ENCODE results near the gene PDZD11. TPM values are rescaled to one million over a fixed set of nuclear protein-coding genes. Genes with fewer than 3 reads are reported as not detected.
"Not testable (repeated sequence)": the region's sequence is repeated elsewhere in the genome, so short reads cannot be mapped to it uniquely, and the experiment has no call there.

Gene PDZD11
- total RNA-seq, 1 experiment from 2014 or later, result 102 TPM

GRCh38 chrX:70247252-70247651 is 42.5 kb downstream of the PDZD11 start:
- ChIA-PET POLR2A (no interaction called here), CTCF (no interaction called here)
- no peak overlapping the region for H3K4me3 ChIP-seq (ENCODE audit: low read depth in 2 of 2, low read length in 2 of 2)
- TF ChIP-seq, protein P1, sequence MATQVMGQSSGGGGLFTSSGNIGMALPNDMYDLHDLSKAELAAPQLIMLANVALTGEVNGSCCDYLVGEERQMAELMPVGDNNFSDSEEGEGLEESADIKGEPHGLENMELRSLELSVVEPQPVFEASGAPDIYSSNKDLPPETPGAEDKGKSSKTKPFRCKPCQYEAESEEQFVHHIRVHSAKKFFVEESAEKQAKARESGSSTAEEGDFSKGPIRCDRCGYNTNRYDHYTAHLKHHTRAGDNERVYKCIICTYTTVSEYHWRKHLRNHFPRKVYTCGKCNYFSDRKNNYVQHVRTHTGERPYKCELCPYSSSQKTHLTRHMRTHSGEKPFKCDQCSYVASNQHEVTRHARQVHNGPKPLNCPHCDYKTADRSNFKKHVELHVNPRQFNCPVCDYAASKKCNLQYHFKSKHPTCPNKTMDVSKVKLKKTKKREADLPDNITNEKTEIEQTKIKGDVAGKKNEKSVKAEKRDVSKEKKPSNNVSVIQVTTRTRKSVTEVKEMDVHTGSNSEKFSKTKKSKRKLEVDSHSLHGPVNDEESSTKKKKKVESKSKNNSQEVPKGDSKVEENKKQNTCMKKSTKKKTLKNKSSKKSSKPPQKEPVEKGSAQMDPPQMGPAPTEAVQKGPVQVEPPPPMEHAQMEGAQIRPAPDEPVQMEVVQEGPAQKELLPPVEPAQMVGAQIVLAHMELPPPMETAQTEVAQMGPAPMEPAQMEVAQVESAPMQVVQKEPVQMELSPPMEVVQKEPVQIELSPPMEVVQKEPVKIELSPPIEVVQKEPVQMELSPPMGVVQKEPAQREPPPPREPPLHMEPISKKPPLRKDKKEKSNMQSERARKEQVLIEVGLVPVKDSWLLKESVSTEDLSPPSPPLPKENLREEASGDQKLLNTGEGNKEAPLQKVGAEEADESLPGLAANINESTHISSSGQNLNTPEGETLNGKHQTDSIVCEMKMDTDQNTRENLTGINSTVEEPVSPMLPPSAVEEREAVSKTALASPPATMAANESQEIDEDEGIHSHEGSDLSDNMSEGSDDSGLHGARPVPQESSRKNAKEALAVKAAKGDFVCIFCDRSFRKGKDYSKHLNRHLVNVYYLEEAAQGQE (IDR thresholded peaks at IDR 0.05; ENCODE audit: insufficient read depth in 1 of 2, low read depth in 2 of 2, low read length in 1 of 2), result no peak
- TF ChIP-seq, protein P2, sequence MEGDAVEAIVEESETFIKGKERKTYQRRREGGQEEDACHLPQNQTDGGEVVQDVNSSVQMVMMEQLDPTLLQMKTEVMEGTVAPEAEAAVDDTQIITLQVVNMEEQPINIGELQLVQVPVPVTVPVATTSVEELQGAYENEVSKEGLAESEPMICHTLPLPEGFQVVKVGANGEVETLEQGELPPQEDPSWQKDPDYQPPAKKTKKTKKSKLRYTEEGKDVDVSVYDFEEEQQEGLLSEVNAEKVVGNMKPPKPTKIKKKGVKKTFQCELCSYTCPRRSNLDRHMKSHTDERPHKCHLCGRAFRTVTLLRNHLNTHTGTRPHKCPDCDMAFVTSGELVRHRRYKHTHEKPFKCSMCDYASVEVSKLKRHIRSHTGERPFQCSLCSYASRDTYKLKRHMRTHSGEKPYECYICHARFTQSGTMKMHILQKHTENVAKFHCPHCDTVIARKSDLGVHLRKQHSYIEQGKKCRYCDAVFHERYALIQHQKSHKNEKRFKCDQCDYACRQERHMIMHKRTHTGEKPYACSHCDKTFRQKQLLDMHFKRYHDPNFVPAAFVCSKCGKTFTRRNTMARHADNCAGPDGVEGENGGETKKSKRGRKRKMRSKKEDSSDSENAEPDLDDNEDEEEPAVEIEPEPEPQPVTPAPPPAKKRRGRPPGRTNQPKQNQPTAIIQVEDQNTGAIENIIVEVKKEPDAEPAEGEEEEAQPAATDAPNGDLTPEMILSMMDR (IDR thresholded peaks at IDR 0.05), result no peak
- TF ChIP-seq SIN3A (IDR thresholded peaks at IDR 0.05; ENCODE audit: borderline replicate concordance, insufficient read depth, low read depth, low read length), result no peak
- TF ChIP-seq POLR2AphosphoS5 (IDR thresholded peaks at IDR 0.05; ENCODE audit: low read depth, low read length), result no peak
- no peak for TF ChIP-seq TCF7L2 (IDR thresholded peaks at IDR 0.05; ENCODE audit: low read depth, low read length)
- peaks cover 6% of the 10 kb centered on the region; the same call in 1 of the 2 replicates for H3K27me3 ChIP-seq (ENCODE audit: control insufficient read depth, insufficient read depth, low read length)
- BruUV-seq (replicated peaks), result no TSS peak
- H3K9me3 ChIP-seq (ENCODE audit: control insufficient read depth, insufficient read depth, low read depth, low read length), result no peaks in the 10 kb centered on the region
- intact Hi-C loops (cut with micrococcal nuclease; ENCODE audit: unreplicated experiment), result no loop called here
- DNase-seq (ENCODE audit: low read depth, low spot score) (no peak), ATAC-seq (no peak)
- no peak overlapping the region for H3K27ac ChIP-seq (ENCODE audit: low read length)
- H3K4me1 ChIP-seq (ENCODE audit: control insufficient read depth, insufficient read depth, low read length), result no peaks in the 10 kb centered on the region
- no peaks in the 10 kb centered on the region for H3K36me3 ChIP-seq (ENCODE audit: control insufficient read depth, insufficient read depth, low read length)
- in situ Hi-C loops (cut with HindIII; ENCODE audit: low pct_unique_long_range_greater_than_20kb, low sequenced_read_pairs), result no loop called here

DNA sequence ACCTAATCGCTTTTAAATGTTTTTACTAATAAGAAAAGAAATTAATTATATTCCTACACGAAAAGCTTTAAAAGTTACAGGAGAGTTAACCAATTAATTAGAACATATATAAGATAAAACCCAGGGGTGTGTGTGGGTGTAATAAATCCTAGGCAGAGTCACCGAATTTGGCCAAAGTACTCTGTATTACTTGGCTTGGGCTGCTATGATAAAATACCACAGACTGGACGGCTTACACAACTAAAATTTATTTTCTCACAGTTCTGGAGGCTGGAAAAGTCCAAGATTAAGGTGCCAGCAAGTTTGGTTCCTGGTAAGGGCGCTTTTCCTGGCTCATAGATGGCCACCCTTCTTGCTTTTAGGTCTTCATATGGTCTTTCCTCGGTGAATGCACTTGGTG is 44.8 kb downstream of the PDZD11 start:
- TF ChIP-seq TCF7L2 (IDR thresholded peaks at IDR 0.05; ENCODE audit: low read depth, low read length), result no peak
- TF ChIP-seq, protein P1 (IDR thresholded peaks at IDR 0.05; ENCODE audit: insufficient read depth in 1 of 2, low read depth in 2 of 2, low read length in 1 of 2), result no peak
- no peak for TF ChIP-seq SIN3A (IDR thresholded peaks at IDR 0.05; ENCODE audit: borderline replicate concordance, insufficient read depth, low read depth, low read length)
- TF ChIP-seq, protein P2 (IDR thresholded peaks at IDR 0.05), result no peak
- no peak for TF ChIP-seq POLR2AphosphoS5 (IDR thresholded peaks at IDR 0.05; ENCODE audit: low read depth, low read length)

DNA sequence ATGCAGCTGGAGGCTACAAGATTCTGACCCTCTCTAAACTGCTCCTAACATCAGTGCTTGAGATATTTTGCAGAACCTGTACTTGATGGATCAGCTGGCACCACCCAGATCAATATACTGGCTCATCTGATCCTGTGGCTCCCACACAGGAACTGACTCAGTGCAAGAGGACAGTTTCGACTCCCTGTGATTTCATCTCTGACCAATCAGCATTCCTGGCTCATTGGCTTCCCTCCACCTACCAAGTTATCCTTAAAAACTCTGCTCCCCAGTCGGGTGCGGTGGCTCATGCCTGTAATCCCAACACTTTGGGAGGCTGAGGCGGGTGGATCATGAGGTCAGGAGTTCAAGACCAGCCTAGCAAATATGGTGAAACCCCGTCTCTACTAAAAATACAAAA is 46.1 kb downstream of the PDZD11 start:
- BruUV-seq (replicated peaks); H3K27ac ChIP-seq (ENCODE audit: low read length); DNase-seq (ENCODE audit: low read depth, low spot score); H3K27me3 ChIP-seq (ENCODE audit: control insufficient read depth, insufficient read depth, low read length); in situ Hi-C loops (cut with HindIII; ENCODE audit: low pct_unique_long_range_greater_than_20kb, low sequenced_read_pairs); H3K36me3 ChIP-seq (ENCODE audit: control insufficient read depth, insufficient read depth, low read length); H3K9me3 ChIP-seq (ENCODE audit: control insufficient read depth, insufficient read depth, low read depth, low read length); H3K4me1 ChIP-seq (ENCODE audit: control insufficient read depth, insufficient read depth, low read length); ATAC-seq; intact Hi-C loops (cut with micrococcal nuclease; ENCODE audit: unreplicated experiment); CTCF ChIA-PET; POLR2A ChIA-PET; H3K4me3 ChIP-seq (ENCODE audit: low read depth in 2 of 2, low read length in 2 of 2): not testable (repeated sequence)

More for the DNA sequence above, 44.8 kb downstream of the PDZD11 start:
- H3K9me3 ChIP-seq (ENCODE audit: control insufficient read depth, insufficient read depth, low read depth, low read length), result no peaks in the 10 kb centered on the region
- H3K4me3 ChIP-seq (ENCODE audit: low read depth in 2 of 2, low read length in 2 of 2), result no peak overlapping the region
- in situ Hi-C loops (cut with HindIII; ENCODE audit: low pct_unique_long_range_greater_than_20kb, low sequenced_read_pairs), result no loop called here
- BruUV-seq (replicated peaks), result no TSS peak
- ATAC-seq (no peak), DNase-seq (ENCODE audit: low read depth, low spot score) (no peak)
- H3K36me3 ChIP-seq (ENCODE audit: control insufficient read depth, insufficient read depth, low read length), result no peaks in the 10 kb centered on the region
- no peaks in the 10 kb centered on the region for H3K4me1 ChIP-seq (ENCODE audit: control insufficient read depth, insufficient read depth, low read length)
- ChIA-PET POLR2A (no interaction called here), CTCF (interaction anchor here (0.6 kb wide), 1 partner anchor 112 kb away, joined by 4 read pairs; the partner anchor contains the start of gene IGBP1)
- peaks cover 2% of the 10 kb centered on the region; the same call in 1 of the 2 replicates for H3K27me3 ChIP-seq (ENCODE audit: control insufficient read depth, insufficient read depth, low read length)
- intact Hi-C loops (cut with micrococcal nuclease; ENCODE audit: unreplicated experiment), result no loop called here
- no peak overlapping the region for H3K27ac ChIP-seq (ENCODE audit: low read length)

All from Panc1 (cell line).